A673 (cell line): Measurements from ENCODE around the gene NPBWR2. TPM values are rescaled to one million over a fixed set of nuclear protein-coding genes. Genes with fewer than 3 reads are reported as not detected.

ENCODE experiments used
- BruUV-seq: library from RNA; stranded (reverse); fragments of 400-500 nt; replicated peaks from 2 replicates; lab custom pipeline; 2021; lab: Mats Ljungman, UMichigan
- CTCF ChIA-PET: fragments of 300-600 bp; sonication (Branson Sonifier 250); formaldehyde crosslinking; loops from one replicate; lab custom pipeline; 2022; ENCODE audit warnings: antibody characterized with exemption; lab: Charles Lee
- POLR2A ChIA-PET: fragments of 300-600 bp; sonication (Branson Sonifier 250); formaldehyde crosslinking; loops from one replicate; lab custom pipeline; 2022; ENCODE audit warnings: antibody characterized with exemption; ENCODE audit not compliant: low non-redundant PET; lab: Charles Lee
- DNase-seq: peaks from one replicate; pipeline ENCODE4 v3.0.0-alpha.2; 2015; ENCODE audit warnings: low spot score
- H3K27ac ChIP-seq: fragments of 200-600 bp; sonication (generic); 2 replicates; pipeline ENCODE4 v1.5.1; 2016; ENCODE audit warnings: mixed run types, low read depth, mild to moderate bottlenecking, mixed read lengths, antibody characterized with exemption, low read length; ENCODE audit not compliant: poor library complexity, severe bottlenecking
- H3K27me3 ChIP-seq: fragments of 200-600 bp; sonication (generic); replicated peaks from 2 replicates; pipeline ENCODE4 v1.6.1; 2017; ENCODE audit warnings: mixed run types, low read depth, mild to moderate bottlenecking, mixed read lengths, antibody characterized with exemption, low read length; ENCODE audit not compliant: insufficient read depth, poor library complexity
- H3K36me3 ChIP-seq: fragments of 200-600 bp; sonication (generic); 2 replicates; pipeline ENCODE4 v1.6.1; 2016; ENCODE audit warnings: mixed run types, mild to moderate bottlenecking, mixed read lengths, antibody characterized with exemption, low read length; ENCODE audit not compliant: insufficient read depth, poor library complexity, severe bottlenecking
- H3K4me1 ChIP-seq: fragments of 200-600 bp; sonication (generic); 2 replicates; pipeline ENCODE4 v1.6.1; 2017; ENCODE audit warnings: mixed run types, mild to moderate bottlenecking, mixed read lengths, antibody characterized with exemption, low read length; ENCODE audit not compliant: insufficient read depth, poor library complexity, severe bottlenecking
- H3K4me3 ChIP-seq: fragments of 200-600 bp; sonication (generic); 2 replicates; pipeline ENCODE4 v1.5.1; 2016; ENCODE audit warnings: low read depth, mixed run types, mild to moderate bottlenecking, mixed read lengths, low read length; ENCODE audit not compliant: poor library complexity, severe bottlenecking
- H3K9me3 ChIP-seq: fragments of 200-600 bp; sonication (generic); 2 replicates; pipeline ENCODE4 v1.6.1; 2016; ENCODE audit warnings: mixed run types, low read depth, mild to moderate bottlenecking, mixed read lengths, antibody characterized with exemption, low read length; ENCODE audit not compliant: poor library complexity, severe bottlenecking
- EZH2 ChIP-seq: fragments of 200-600 bp; sonication (generic); IDR thresholded peaks from 2 replicates; pipeline ENCODE4 v1.6.1; 2017; ENCODE audit warnings: borderline replicate concordance, low read depth, mild to moderate bottlenecking, mixed read lengths, antibody characterized with exemption, low read length; ENCODE audit not compliant: poor library complexity, severe bottlenecking
- intact Hi-C: fragments of 100-400 bp; cut with micrococcal nuclease; formaldehyde crosslinking; loops from one replicate; pipeline ENCODE4 v1.10.0; 2022; ENCODE audit not compliant: unreplicated experiment
- total RNA-seq: library from RNA; stranded (reverse); gene quantifications from 2 replicates; pipeline ENCODE4 v1.2.3, GENCODE V29; 2021
- TF ChIP-seq, protein P1 (sequence below): fragments of 300-800, 200-600 bp; sonication (generic); conservative IDR thresholded peaks from 2 replicates; pipeline ENCODE4 v1.5.1; 2017; ENCODE audit warnings: low read depth, mild to moderate bottlenecking, antibody characterized with exemption, low read length, moderate library complexity, mixed read lengths

The NPBWR2 gene
- total RNA-seq, 1 experiment from 2014 or later = not detected

DNA sequence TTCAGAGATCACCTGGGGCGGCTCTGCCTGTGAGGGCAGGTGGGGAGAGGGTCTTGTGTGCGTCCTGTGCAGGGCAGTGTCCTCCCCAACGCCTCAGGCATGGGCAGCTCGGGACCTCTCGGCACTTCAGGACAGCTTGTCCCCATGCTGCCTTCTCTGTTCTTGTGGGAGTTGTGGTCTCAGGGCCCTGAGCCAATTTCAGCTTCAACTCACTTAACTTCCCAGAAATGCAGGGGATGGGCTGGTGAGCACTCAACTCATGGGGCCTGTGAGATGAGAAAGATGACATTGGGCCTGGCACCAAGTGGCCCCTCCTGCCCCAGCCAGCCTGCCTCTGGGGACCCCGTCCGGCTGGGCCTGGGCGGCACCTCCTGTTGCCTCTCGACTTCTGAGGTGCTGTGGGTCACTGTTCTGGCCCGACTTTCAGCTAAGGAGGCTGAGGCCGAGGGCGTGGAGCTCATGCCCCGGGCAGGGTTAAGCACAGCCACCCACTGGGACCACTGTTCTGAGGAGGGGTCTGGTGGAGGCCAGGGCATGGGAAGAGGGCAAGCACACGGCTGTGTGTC is 34.8 kb downstream of the NPBWR2 start:
- TF ChIP-seq EZH2 = no peak
- TF ChIP-seq, protein P1, sequence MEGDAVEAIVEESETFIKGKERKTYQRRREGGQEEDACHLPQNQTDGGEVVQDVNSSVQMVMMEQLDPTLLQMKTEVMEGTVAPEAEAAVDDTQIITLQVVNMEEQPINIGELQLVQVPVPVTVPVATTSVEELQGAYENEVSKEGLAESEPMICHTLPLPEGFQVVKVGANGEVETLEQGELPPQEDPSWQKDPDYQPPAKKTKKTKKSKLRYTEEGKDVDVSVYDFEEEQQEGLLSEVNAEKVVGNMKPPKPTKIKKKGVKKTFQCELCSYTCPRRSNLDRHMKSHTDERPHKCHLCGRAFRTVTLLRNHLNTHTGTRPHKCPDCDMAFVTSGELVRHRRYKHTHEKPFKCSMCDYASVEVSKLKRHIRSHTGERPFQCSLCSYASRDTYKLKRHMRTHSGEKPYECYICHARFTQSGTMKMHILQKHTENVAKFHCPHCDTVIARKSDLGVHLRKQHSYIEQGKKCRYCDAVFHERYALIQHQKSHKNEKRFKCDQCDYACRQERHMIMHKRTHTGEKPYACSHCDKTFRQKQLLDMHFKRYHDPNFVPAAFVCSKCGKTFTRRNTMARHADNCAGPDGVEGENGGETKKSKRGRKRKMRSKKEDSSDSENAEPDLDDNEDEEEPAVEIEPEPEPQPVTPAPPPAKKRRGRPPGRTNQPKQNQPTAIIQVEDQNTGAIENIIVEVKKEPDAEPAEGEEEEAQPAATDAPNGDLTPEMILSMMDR = no peak
- intact Hi-C loops = no loop called here
- Histone ChIP-seq H3K4me3 (no peak overlapping the region), H3K4me1 (no peaks in the 10 kb centered on the region), H3K36me3 (peaks cover 6% of the 10 kb centered on the region), H3K9me3 (no peaks in the 10 kb centered on the region), H3K27me3 (no peaks in the 10 kb centered on the region), H3K27ac (no peak overlapping the region)
- POLR2A ChIA-PET = no interaction called here
- no peak for DNase-seq
- CTCF ChIA-PET = no interaction called here
- BruUV-seq = no TSS peak

DNA sequence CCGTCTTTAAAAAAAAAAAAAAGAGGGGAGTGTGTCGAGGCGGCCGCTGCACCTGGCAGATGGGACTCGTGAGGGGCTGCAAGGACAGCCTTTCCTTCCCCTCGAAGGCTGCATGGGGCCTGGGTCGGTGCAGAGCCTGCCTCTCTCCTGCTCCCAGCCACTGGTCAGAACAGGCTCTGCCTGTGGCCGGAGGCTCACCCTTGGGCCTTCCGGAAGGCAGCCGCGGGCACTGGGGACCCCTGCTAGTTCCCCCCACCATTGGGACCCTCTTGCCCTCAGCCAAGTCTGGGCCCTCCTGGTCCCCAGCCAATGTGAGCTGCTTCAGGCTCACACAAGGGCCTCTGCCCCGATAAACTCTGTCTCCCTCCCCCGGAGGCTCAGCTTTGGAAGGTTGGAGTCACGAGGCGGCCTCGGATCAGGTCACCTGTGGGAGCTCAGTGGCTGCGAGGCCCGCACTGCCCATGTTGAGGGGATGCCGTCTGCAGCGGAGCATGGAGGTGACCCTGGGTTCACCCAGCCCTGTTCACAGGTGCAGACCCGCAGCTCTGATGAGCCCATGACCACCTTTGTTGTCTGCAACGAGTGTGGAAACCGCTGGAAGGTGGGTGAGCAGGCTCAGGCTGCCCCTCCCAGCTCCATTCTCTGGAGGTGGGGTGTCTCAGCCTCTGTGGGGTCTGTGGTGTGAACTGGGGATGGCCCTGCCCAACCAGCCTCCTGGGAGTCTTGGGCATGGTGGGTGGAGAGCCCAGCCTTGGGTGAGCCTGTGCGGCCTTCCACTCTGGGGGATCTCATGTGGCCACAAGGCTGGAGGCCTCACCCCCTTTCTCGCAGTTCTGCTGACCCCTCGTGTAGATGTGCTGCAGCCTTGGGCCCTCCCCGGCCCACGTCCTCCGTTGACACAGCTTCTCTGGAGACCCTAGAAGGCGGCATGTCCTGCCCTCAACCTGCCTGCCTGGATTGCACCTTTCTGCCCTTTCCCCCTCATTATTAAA is 35.7 kb downstream of the NPBWR2 start:
- intact Hi-C loops = no loop called here
- Histone ChIP-seq H3K27ac (no peak overlapping the region), H3K4me3 (no peak overlapping the region), H3K27me3 (no peaks in the 10 kb centered on the region), H3K9me3 (no peaks in the 10 kb centered on the region), H3K4me1 (no peaks in the 10 kb centered on the region), H3K36me3 (peaks cover 6% of the 10 kb centered on the region)
- DNase-seq = no peak
- TF ChIP-seq EZH2 = no peak
- TF ChIP-seq, protein P1 = no peak
- POLR2A ChIA-PET = no interaction called here
- BruUV-seq = no TSS peak
- CTCF ChIA-PET = interaction anchor here (0.7 kb wide), 1 partner anchor 517 kb away, joined by 6 read pairs; no protein-coding TSS in a partner anchor

DNA sequence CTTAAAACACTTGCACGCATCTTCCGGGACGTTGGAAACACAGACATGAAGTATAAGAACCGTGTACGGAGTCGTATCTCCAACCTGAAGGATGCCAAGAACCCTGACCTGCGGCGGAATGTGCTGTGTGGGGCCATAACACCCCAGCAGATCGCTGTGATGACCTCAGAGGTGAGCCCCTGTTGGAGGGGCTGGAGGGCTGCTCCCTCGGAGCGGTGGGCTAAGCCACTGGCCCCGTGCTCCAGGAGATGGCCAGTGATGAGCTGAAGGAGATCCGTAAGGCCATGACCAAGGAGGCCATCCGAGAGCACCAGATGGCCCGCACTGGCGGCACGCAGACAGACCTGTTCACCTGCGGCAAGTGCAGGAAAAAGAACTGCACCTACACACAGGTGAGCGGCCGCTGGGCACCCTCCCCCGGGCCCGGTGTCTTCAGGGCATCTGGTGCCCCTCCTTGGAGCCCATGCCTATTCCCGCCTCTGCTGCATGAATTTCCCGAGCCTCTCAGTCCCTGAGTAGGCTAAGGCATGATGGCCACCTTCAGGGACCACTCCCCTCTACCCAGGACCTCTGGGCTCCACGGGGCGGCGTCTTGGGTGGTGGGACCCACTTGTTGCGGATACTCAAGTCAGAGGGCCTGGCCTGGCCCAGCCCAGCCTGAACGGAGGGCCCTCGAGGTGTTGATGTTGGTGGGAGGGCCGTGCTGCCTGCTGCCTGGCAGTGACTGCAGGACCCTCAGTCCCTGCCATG is 36.9 kb downstream of the NPBWR2 start:
- intact Hi-C loops = no loop called here
- BruUV-seq = no TSS peak
- Histone ChIP-seq H3K4me3 (no peak overlapping the region), H3K27me3 (no peaks in the 10 kb centered on the region), H3K9me3 (no peaks in the 10 kb centered on the region), H3K27ac (no peak overlapping the region), H3K36me3 (peaks cover 6% of the 10 kb centered on the region), H3K4me1 (no peaks in the 10 kb centered on the region)
- CTCF ChIA-PET = interaction anchor here (0.7 kb wide), 1 partner anchor 516 kb away, joined by 6 read pairs; no protein-coding TSS in a partner anchor
- DNase-seq = no peak
- TF ChIP-seq, protein P1 = no peak
- TF ChIP-seq EZH2 = no peak
- POLR2A ChIA-PET = no interaction called here
